Osteocyte (in vitro differentiated cells): ENCODE measurements around the gene ESRRA. TPM values are rescaled to one million over a fixed set of nuclear protein-coding genes. Genes with fewer than 3 reads are reported as not detected.

ENCODE experiments used
- DNase-seq: peaks from one replicate; pipeline ENCODE4 v3.0.0; 2021; ENCODE audit warnings: mixed read lengths; ENCODE audit not compliant: unreplicated experiment; ENCODE audit errors: extremely low spot score
- H3K27ac Mint-ChIP-seq: one replicate; pipeline ENCODE4 v1.8.0; 2021; ENCODE audit warnings: mild to moderate bottlenecking, mixed read lengths; ENCODE audit not compliant: unreplicated experiment
- H3K27me3 Mint-ChIP-seq: one replicate; pipeline ENCODE4 v1.8.0; 2021; ENCODE audit warnings: mixed read lengths; ENCODE audit not compliant: unreplicated experiment
- H3K36me3 Mint-ChIP-seq: one replicate; pipeline ENCODE4 v1.8.0; 2021; ENCODE audit warnings: mixed read lengths; ENCODE audit not compliant: unreplicated experiment
- H3K4me1 Mint-ChIP-seq: one replicate; pipeline ENCODE4 v1.8.0; 2021; ENCODE audit warnings: mixed read lengths; ENCODE audit not compliant: unreplicated experiment
- H3K4me3 Mint-ChIP-seq: one replicate; pipeline ENCODE4 v1.8.0; 2021; ENCODE audit warnings: mild to moderate bottlenecking, moderate library complexity, mixed read lengths; ENCODE audit not compliant: unreplicated experiment
- H3K9me3 Mint-ChIP-seq: one replicate; pipeline ENCODE4 v1.8.0; 2021; ENCODE audit warnings: mixed read lengths; ENCODE audit not compliant: unreplicated experiment
- CTCF ChIP-seq: fragments of 200-600 bp; sonication (generic); IDR thresholded peaks from 2 replicates; pipeline ENCODE4 v1.5.0; 2021; ENCODE audit warnings: antibody characterized with exemption, mild to moderate bottlenecking, moderate library complexity
- total RNA-seq: library from RNA; stranded (reverse); gene quantifications from 2 replicates; pipeline ENCODE4 v1.2.1, GENCODE V29; 2021

Gene ESRRA
- total RNA-seq, 1 donor from 2014 or later, result 37.4 TPM

GRCh38 chr11:64296236-64296635, 9.1 kb upstream of the ESRRA start:
- Mint-ChIP-seq H3K36me3 (no peaks in the 10 kb centered on the region), H3K4me3 (no peak overlapping the region), H3K27ac (no peak overlapping the region), H3K9me3 (no peaks in the 10 kb centered on the region), H3K27me3 (peaks cover 43% of the 10 kb centered on the region), H3K4me1 (peaks cover 31% of the 10 kb centered on the region)
- no peak for TF ChIP-seq CTCF
- DNase-seq, result no peak

GRCh38 chr11:64296830-64297698, 8.3 kb upstream of the ESRRA start:
- H3K9me3 Mint-ChIP-seq, result no peaks in the 10 kb centered on the region
- no peaks in the 10 kb centered on the region for H3K36me3 Mint-ChIP-seq
- no peak for DNase-seq
- peaks cover 43% of the 10 kb centered on the region for H3K27me3 Mint-ChIP-seq
- no peak overlapping the region for H3K4me3 Mint-ChIP-seq
- H3K27ac Mint-ChIP-seq, result no peak overlapping the region
- no peak for TF ChIP-seq CTCF
- peaks cover 31% of the 10 kb centered on the region for H3K4me1 Mint-ChIP-seq

GRCh38 chr11:64297699-64298358, 7.5 kb upstream of the ESRRA start:
- no peaks in the 10 kb centered on the region for H3K9me3 Mint-ChIP-seq
- H3K4me3 Mint-ChIP-seq, result no peak overlapping the region
- peaks cover 28% of the 10 kb centered on the region for H3K4me1 Mint-ChIP-seq
- no peak for TF ChIP-seq CTCF
- H3K27ac Mint-ChIP-seq, result no peak overlapping the region
- H3K36me3 Mint-ChIP-seq, result no peaks in the 10 kb centered on the region
- H3K27me3 Mint-ChIP-seq, result peaks cover 41% of the 10 kb centered on the region
- no peak for DNase-seq

GRCh38 chr11:64298966-64299846, 6.1 kb upstream of the ESRRA start:
- H3K9me3 Mint-ChIP-seq, result no peaks in the 10 kb centered on the region
- no peak overlapping the region for H3K27ac Mint-ChIP-seq

More at GRCh38 chr11:64298966-64299846, 6.1 kb upstream of the ESRRA start:
- no peak for TF ChIP-seq CTCF
- Mint-ChIP-seq H3K27me3 (peaks cover 34% of the 10 kb centered on the region), H3K36me3 (no peaks in the 10 kb centered on the region), H3K4me1 (peaks cover 33% of the 10 kb centered on the region), H3K4me3 (peak overlapping the region; percentile 55)
- no peak for DNase-seq
